HepG2 (cell line): ENCODE data around the gene FXYD5. TPM values are rescaled to one million over a fixed set of nuclear protein-coding genes. Genes with fewer than 3 reads are reported as not detected.
A peak's percentile ranks its signal among the peaks of the same experiment; 100 is the strongest.

Experiments used
- CEBPG ChIP-seq: IDR thresholded peaks from 2 replicates; pipeline ENCODE4 v1.6.1; 2016
- DPF2 ChIP-seq: sonication (generic); formaldehyde crosslinking; IDR thresholded peaks from 2 replicates; pipeline ENCODE4 v1.4.0; 2020; ENCODE audit warnings: mild to moderate bottlenecking, low read depth, missing genetic modification reagents, borderline replicate concordance
- ELF4 ChIP-seq: sonication (generic); formaldehyde crosslinking; IDR thresholded peaks from 2 replicates; pipeline ENCODE4 v1.5.0; 2020; ENCODE audit warnings: missing genetic modification reagents, mild to moderate bottlenecking, moderate library complexity, borderline replicate concordance
- GPN1 ChIP-seq: sonication (generic); formaldehyde crosslinking; IDR thresholded peaks from 2 replicates; pipeline ENCODE4 v1.5.1; 2020; ENCODE audit warnings: missing genetic modification reagents, borderline replicate concordance
- HMG20A ChIP-seq: IDR thresholded peaks from 2 replicates; pipeline ENCODE4 v1.6.1; 2016; ENCODE audit warnings: borderline replicate concordance
- HNRNPUL1 ChIP-seq: fragments of 200-400 bp; formaldehyde crosslinking; IDR thresholded peaks from 2 replicates; pipeline ENCODE4 v1.6.1; 2017; ENCODE audit warnings: low read depth, mild to moderate bottlenecking, low read length, moderate library complexity
- HOXA7 ChIP-seq: sonication (generic); formaldehyde crosslinking; IDR thresholded peaks from 2 replicates; pipeline ENCODE4 v1.8.1; 2022; ENCODE audit warnings: mild to moderate bottlenecking, missing genetic modification reagents, moderate library complexity
- KLF12 ChIP-seq: sonication (generic); formaldehyde crosslinking; IDR thresholded peaks from 2 replicates; pipeline ENCODE4 v1.4.0; 2020; ENCODE audit warnings: missing genetic modification reagents, borderline replicate concordance
- MEF2D ChIP-seq: sonication (generic); formaldehyde crosslinking; IDR thresholded peaks from 2 replicates; pipeline ENCODE4 v1.5.1; 2020; ENCODE audit warnings: mild to moderate bottlenecking, missing genetic modification reagents
- POLR2A ChIP-seq, 2 experiments: IDR thresholded peaks; 2 replicates each; pipeline ENCODE4 v1.6.1; 2011; ENCODE audit warnings: low read depth in 2 of 2, low read length in 2 of 2, mild to moderate bottlenecking in 1 of 2, moderate library complexity in 1 of 2; ENCODE audit not compliant: insufficient read depth in 1 of 2
- PTBP1 ChIP-seq: fragments of 200-400 bp; formaldehyde crosslinking; IDR thresholded peaks from 2 replicates; pipeline ENCODE4 v1.6.1; 2018; ENCODE audit warnings: low read length, low read depth; ENCODE audit not compliant: poor library complexity, severe bottlenecking
- TBX2 ChIP-seq: sonication (generic); formaldehyde crosslinking; IDR thresholded peaks from 2 replicates; pipeline ENCODE4 v1.5.0; 2020; ENCODE audit warnings: missing genetic modification reagents, mild to moderate bottlenecking, borderline replicate concordance
- THAP11 ChIP-seq: IDR thresholded peaks from 2 replicates; pipeline ENCODE4 v1.6.1; 2016; ENCODE audit warnings: missing biosample characterization, missing genetic modification reagents
- U2AF1 ChIP-seq: fragments of 200-400 bp; formaldehyde crosslinking; optimal IDR thresholded peaks from 2 replicates; pipeline ENCODE3; 2017; ENCODE audit warnings: mild to moderate bottlenecking, low read depth, low read length
- ZNF230 ChIP-seq: sonication (generic); formaldehyde crosslinking; IDR thresholded peaks from 2 replicates; pipeline ENCODE4 v1.4.0; 2020; ENCODE audit warnings: mild to moderate bottlenecking, missing genetic modification reagents
- ZNF282 ChIP-seq: fragments of 450-650 bp; IDR thresholded peaks from 2 replicates; pipeline ENCODE4 v1.6.1; 2018; ENCODE audit not compliant: partially characterized antibody
- polyA plus RNA-seq, 8 experiments: library from polyadenylated mRNA; depleted of rRNA in 3 of 8; stranded (reverse) in 7 of 8; unstranded in 1 of 8; fragments of >200 nt; fragmentation: Illumina TruSeq in 4 of 8; extraction: Trizol in 4 of 8; gene quantifications; 2 replicates each; pipeline versions ENCODE4 v1.2.1 to v1.2.3, GENCODE V29; 2011 to 2016; ENCODE audit warnings: low read depth in 4 of 8, missing spikeins in 1 of 8, mixed read lengths in 1 of 8; ENCODE audit not compliant: insufficient read depth in 1 of 8
- total RNA-seq, 5 experiments: library from RNA; depleted of rRNA; stranded (reverse); fragments of >200 nt; fragmentation: Illumina TruSeq; extraction: Trizol; gene quantifications; 2 replicates each; pipeline ENCODE4 v1.2.3, GENCODE V29; 2016; ENCODE audit warnings: low read depth in 1 of 5
- TF ChIP-seq, protein P1 (sequence below): sonication (generic); formaldehyde crosslinking; IDR thresholded peaks from 2 replicates; pipeline ENCODE4 v1.5.0; 2020; ENCODE audit warnings: missing genetic modification reagents
- TF ChIP-seq, protein P2 (sequence below): sonication (generic); formaldehyde crosslinking; IDR thresholded peaks from 2 replicates; pipeline ENCODE4 v1.5.0; 2020; ENCODE audit warnings: mild to moderate bottlenecking, missing genetic modification reagents
- TF ChIP-seq, protein P3 (sequence below): sonication (generic); formaldehyde crosslinking; IDR thresholded peaks from 2 replicates; pipeline ENCODE4 v1.5.1; 2020; ENCODE audit warnings: mild to moderate bottlenecking, missing genetic modification reagents, borderline replicate concordance
- TF ChIP-seq, protein P4 (sequence below): IDR thresholded peaks from 2 replicates; pipeline ENCODE4 v1.6.1; 2016; ENCODE audit warnings: missing genetic modification reagents, missing compliant biosample characterization

FXYD5 gene
- total and polyA plus RNA-seq, 2 of the 13 experiments (the other 11 are each of a cell fraction or from before 2014, with no cell fraction given): 0.65 TPM; not detected in 1

DNA sequence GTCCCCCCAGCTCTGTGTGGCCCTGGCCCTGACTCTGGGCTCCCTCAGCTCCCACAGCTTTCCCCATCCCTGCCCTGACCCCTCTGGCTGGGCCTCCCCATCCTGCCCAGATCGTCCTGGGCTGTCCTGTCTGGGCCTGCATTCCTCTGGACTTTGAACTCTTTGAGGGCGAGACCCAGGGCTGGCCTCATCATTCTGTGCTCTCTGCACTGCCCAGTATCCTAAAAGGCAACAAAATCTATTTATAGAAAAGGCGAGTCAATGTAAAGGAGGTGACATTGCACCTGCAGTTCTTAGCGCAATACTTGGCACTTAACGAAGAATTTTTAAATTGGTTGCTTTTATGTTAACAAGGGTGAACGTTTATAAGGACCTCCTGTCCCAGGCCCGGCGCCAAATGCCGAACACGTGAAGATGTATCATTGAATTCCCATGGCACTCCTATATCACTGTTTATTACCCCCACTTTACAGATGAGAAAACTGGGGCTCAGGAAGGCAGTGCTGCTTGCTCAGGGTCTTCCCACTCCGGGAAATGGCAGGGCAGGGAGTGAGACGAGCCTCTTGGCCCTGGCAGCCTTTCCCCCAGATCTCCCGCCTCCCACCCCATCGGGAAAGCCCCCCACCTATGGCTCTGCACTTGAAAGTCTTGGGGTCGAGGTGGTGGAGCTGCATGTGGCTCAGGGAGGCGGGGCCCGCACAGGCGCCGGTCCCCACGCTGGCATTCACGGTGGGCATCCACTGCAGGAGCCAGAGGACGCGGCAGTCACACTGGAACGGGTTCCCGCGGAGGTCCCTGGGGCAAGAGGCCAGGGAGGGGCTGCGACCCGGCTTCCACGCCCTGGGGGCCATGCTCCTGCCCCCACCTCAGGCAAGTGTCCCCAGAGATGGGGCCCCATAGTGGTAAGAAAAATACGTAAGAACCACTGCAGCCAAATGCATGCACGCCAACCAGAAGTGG is 23.5 kb upstream of the FXYD5 start (continued):
- TF ChIP-seq, protein P1, sequence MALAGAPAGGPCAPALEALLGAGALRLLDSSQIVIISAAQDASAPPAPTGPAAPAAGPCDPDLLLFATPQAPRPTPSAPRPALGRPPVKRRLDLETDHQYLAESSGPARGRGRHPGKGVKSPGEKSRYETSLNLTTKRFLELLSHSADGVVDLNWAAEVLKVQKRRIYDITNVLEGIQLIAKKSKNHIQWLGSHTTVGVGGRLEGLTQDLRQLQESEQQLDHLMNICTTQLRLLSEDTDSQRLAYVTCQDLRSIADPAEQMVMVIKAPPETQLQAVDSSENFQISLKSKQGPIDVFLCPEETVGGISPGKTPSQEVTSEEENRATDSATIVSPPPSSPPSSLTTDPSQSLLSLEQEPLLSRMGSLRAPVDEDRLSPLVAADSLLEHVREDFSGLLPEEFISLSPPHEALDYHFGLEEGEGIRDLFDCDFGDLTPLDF (CRISPR knock-in tag): no peak
- TF ChIP-seq POLR2A (IDR thresholded peaks at IDR 0.05; ENCODE audit: insufficient read depth in 1 of 2, low read depth in 2 of 2, low read length in 2 of 2) (no peak), PTBP1 (no peak), ZNF282 (no peak), CEBPG (CRISPR knock-in tag) (peak; percentile 66), GPN1 (CRISPR knock-in tag) (no peak), HOXA7 (no peak), U2AF1 (no peak), ELF4 (no peak), TBX2 (CRISPR knock-in tag) (peak; percentile 78), KLF12 (CRISPR knock-in tag) (0 out of 2 replicates have a peak, but pooled peaks have one; percentile 11), DPF2 (CRISPR knock-in tag) (no peak), ZNF230 (no peak), HNRNPUL1 (no peak), HMG20A (CRISPR knock-in tag) (0 out of 2 replicates have a peak, but pooled peaks have one; percentile 46), THAP11 (no peak), MEF2D (CRISPR knock-in tag) (peak; percentile 100)
- TF ChIP-seq, protein P2, sequence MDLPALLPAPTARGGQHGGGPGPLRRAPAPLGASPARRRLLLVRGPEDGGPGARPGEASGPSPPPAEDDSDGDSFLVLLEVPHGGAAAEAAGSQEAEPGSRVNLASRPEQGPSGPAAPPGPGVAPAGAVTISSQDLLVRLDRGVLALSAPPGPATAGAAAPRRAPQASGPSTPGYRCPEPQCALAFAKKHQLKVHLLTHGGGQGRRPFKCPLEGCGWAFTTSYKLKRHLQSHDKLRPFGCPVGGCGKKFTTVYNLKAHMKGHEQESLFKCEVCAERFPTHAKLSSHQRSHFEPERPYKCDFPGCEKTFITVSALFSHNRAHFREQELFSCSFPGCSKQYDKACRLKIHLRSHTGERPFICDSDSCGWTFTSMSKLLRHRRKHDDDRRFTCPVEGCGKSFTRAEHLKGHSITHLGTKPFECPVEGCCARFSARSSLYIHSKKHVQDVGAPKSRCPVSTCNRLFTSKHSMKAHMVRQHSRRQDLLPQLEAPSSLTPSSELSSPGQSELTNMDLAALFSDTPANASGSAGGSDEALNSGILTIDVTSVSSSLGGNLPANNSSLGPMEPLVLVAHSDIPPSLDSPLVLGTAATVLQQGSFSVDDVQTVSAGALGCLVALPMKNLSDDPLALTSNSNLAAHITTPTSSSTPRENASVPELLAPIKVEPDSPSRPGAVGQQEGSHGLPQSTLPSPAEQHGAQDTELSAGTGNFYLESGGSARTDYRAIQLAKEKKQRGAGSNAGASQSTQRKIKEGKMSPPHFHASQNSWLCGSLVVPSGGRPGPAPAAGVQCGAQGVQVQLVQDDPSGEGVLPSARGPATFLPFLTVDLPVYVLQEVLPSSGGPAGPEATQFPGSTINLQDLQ (CRISPR knock-in tag): no peak
- TF ChIP-seq, protein P3, sequence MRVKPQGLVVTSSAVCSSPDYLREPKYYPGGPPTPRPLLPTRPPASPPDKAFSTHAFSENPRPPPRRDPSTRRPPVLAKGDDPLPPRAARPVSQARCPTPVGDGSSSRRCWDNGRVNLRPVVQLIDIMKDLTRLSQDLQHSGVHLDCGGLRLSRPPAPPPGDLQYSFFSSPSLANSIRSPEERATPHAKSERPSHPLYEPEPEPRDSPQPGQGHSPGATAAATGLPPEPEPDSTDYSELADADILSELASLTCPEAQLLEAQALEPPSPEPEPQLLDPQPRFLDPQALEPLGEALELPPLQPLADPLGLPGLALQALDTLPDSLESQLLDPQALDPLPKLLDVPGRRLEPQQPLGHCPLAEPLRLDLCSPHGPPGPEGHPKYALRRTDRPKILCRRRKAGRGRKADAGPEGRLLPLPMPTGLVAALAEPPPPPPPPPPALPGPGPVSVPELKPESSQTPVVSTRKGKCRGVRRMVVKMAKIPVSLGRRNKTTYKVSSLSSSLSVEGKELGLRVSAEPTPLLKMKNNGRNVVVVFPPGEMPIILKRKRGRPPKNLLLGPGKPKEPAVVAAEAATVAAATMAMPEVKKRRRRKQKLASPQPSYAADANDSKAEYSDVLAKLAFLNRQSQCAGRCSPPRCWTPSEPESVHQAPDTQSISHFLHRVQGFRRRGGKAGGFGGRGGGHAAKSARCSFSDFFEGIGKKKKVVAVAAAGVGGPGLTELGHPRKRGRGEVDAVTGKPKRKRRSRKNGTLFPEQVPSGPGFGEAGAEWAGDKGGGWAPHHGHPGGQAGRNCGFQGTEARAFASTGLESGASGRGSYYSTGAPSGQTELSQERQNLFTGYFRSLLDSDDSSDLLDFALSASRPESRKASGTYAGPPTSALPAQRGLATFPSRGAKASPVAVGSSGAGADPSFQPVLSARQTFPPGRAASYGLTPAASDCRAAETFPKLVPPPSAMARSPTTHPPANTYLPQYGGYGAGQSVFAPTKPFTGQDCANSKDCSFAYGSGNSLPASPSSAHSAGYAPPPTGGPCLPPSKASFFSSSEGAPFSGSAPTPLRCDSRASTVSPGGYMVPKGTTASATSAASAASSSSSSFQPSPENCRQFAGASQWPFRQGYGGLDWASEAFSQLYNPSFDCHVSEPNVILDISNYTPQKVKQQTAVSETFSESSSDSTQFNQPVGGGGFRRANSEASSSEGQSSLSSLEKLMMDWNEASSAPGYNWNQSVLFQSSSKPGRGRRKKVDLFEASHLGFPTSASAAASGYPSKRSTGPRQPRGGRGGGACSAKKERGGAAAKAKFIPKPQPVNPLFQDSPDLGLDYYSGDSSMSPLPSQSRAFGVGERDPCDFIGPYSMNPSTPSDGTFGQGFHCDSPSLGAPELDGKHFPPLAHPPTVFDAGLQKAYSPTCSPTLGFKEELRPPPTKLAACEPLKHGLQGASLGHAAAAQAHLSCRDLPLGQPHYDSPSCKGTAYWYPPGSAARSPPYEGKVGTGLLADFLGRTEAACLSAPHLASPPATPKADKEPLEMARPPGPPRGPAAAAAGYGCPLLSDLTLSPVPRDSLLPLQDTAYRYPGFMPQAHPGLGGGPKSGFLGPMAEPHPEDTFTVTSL (CRISPR knock-in tag): peak; percentile 74; the same call in 1 of the 2 replicates
- TF ChIP-seq, protein P4, sequence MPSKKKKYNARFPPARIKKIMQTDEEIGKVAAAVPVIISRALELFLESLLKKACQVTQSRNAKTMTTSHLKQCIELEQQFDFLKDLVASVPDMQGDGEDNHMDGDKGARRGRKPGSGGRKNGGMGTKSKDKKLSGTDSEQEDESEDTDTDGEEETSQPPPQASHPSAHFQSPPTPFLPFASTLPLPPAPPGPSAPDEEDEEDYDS (CRISPR knock-in tag): peak; percentile 65; the same call in 1 of the 2 replicates
